ES-I3 (cell line): ENCODE data around the gene MAST4.
"Not testable (repeated sequence)": the region's sequence is repeated elsewhere in the genome, so short reads cannot be mapped to it uniquely, and the experiment has no call there.

Experiments used
- H3K36me3 ChIP-seq: 2 replicates; pipeline ENCODE4 v1.6.1; 2013; ENCODE audit warnings: mild to moderate bottlenecking, low read length, control low read depth, moderate library complexity; ENCODE audit not compliant: insufficient read depth
- H3K4me1 ChIP-seq: 2 replicates; pipeline ENCODE4 v1.6.1; 2013; ENCODE audit warnings: mild to moderate bottlenecking, control low read depth, low read length; ENCODE audit not compliant: insufficient read depth
- H3K9ac ChIP-seq: 2 replicates; pipeline ENCODE4 v1.6.1; 2013; ENCODE audit warnings: low read depth, mild to moderate bottlenecking, low read length, moderate library complexity
- H3K9me3 ChIP-seq: 2 replicates; pipeline ENCODE4 v1.6.1; 2013; ENCODE audit warnings: mild to moderate bottlenecking, low read length, moderate library complexity; ENCODE audit not compliant: control insufficient read depth, insufficient read depth

Gene MAST4

DNA sequence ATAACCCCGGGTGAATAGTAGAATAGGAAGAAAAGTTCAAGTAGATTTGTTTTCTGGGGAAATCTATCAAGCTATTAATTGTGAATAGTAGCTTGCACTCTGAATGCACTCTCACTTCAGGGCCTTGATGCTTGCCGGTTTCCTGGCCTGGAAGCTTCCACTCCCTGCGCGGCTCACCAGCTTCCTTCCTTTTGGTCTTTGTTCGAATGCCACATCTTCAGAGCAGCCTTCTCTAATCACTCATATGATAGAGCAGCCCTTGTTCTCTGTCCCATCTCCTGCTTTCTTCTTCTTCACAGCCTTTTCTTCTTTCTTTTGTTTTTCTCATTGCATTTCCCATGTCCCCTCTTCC, 146.7 kb downstream of the MAST4 start:
- Histone ChIP-seq H3K9ac (no peak overlapping the region), H3K4me1 (no peaks in the 10 kb centered on the region), H3K36me3 (no peaks in the 10 kb centered on the region), H3K9me3 (no peaks in the 10 kb centered on the region)

DNA sequence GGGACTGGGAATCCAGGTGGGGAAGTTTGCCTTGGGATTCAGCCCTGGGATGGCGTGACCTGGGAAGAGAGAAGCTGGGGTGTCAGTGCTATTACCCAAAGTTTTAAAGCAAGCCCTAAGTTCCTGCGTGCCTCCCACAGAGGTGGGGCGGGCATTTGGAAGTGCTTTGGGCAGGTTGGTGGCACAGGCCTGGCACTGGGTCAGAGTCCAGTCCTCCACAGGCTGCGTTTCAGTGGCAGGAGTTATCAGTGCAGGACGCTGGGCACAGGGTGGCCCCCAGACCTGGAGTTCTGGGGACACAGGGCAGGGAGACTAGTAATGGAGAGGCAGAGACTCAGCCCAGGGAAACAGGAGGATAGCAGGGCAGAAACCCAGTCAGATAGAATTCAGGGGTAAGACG, 147.2 kb downstream of the MAST4 start:
- Histone ChIP-seq H3K36me3 (no peaks in the 10 kb centered on the region), H3K9me3 (no peaks in the 10 kb centered on the region), H3K4me1 (no peaks in the 10 kb centered on the region), H3K9ac (no peak overlapping the region)

DNA sequence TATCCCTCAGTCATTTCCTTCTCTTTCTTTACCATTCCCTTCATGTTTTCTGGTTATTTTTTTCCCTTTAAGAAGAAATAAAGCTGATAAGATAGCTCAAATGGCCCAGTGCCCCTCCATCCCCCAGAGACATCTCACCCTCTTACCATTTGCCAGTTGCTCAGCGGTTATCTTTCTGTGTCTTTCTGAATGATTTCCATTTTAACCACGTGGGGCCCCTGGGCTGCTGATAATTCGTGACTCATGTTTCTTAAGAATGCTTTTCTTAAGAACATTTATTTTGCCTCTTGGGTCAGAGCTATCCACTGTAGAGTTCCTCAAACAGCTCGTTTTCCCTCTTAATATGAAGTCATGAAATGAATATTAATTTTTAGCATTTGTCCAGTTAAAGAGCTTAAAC, 147.8 kb downstream of the MAST4 start:
- Histone ChIP-seq H3K9me3 (no peaks in the 10 kb centered on the region), H3K9ac (no peak overlapping the region), H3K4me1 (no peaks in the 10 kb centered on the region), H3K36me3 (no peaks in the 10 kb centered on the region)

DNA sequence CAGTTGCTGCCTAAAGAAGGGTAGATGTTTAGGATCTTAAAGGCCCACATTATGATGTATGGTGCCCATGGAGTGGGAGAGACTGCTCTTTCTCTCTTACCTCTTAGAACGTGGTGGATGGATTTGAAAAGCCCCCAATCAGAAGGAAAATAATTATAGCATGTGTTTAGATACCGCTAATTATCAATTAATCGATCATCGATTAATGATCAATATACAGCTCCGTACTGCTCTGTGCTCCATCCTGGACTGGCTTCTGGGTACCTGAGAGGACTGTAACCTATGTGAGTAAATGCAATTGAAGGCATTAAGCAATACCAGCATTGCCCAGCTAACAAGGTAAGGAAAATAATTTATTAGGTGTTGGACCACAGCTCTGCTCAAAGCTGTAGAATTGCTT, 149.1 kb downstream of the MAST4 start:
- H3K36me3 ChIP-seq = no peaks in the 10 kb centered on the region
- H3K4me1 ChIP-seq = no peaks in the 10 kb centered on the region
- no peaks in the 10 kb centered on the region; the same call in 1 of the 2 replicates for H3K9me3 ChIP-seq
- no peak overlapping the region for H3K9ac ChIP-seq

DNA sequence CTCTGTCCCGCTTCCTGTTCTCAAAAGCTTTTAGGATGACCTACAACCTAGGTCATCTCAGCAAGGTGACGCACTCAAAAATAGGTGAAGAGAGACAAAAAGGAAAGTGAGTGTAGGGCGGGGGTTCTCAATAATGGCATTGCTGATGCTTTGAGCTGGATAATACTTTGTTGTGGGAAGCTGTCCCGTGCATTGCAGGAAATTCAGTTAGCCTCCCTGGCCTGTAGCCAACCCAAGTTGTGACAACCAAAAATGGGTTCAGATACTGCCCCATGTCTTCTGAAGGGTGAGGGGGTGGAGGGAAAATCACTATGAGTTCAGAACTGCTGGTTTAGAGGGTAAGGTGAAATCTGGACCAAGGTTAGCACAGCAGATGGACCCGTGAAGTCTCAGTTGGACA, 151.4 kb downstream of the MAST4 start:
- no peaks in the 10 kb centered on the region for H3K4me1 ChIP-seq
- H3K9ac ChIP-seq = no peak overlapping the region
- no peaks in the 10 kb centered on the region; the same call in 1 of the 2 replicates for H3K9me3 ChIP-seq
- no peaks in the 10 kb centered on the region for H3K36me3 ChIP-seq

DNA sequence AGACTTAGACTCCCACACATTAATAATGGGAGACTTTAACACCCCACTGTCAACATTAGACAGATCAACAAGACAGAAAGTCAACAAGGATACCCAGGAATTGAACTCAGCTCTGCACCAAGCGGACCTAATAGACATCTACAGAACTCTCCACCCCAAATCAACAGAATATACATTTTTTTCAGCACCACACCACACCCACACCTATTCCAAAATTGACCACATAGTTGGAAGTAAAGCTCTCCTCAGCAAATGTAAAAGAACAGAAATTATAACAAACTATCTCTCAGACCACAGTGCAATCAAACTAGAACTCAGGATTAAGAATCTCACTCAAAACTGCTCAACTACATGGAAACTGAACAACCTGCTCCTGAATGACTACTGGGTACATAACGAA, 156.5 kb downstream of the MAST4 start:
- H3K9me3 ChIP-seq, H3K4me1 ChIP-seq, H3K36me3 ChIP-seq, H3K9ac ChIP-seq: not testable (repeated sequence)

DNA sequence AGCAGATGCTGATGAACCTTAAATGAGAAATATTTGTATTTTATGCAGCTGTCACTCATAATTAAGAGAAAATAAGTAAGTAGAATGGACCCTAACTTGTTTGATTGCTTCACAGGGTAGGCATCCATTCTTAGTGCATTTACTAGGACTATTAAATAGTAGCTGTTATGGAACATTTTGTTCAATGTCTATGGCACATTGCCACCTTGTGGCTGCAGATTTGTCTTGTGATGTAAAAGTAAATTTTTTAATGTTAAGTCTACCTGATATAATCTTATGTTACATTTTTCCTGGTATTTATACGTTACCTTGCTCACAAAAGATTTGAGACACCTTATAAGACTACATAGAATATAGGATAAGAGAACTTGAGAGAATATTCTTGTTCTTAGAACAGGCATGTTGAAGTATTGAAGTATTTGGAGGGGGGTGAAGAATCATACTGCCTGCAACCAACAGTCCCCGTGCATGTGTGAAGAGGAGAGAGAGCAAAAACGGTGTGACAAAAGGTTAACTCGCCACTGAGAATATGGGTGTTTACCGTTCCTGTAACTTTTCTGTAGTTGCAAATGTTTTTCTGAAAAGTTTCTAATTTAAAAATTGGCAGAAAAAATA, 161.1 kb downstream of the MAST4 start:
- Histone ChIP-seq H3K4me1 (no peaks in the 10 kb centered on the region), H3K9ac (no peak overlapping the region), H3K9me3 (no peaks in the 10 kb centered on the region), H3K36me3 (no peaks in the 10 kb centered on the region)

DNA sequence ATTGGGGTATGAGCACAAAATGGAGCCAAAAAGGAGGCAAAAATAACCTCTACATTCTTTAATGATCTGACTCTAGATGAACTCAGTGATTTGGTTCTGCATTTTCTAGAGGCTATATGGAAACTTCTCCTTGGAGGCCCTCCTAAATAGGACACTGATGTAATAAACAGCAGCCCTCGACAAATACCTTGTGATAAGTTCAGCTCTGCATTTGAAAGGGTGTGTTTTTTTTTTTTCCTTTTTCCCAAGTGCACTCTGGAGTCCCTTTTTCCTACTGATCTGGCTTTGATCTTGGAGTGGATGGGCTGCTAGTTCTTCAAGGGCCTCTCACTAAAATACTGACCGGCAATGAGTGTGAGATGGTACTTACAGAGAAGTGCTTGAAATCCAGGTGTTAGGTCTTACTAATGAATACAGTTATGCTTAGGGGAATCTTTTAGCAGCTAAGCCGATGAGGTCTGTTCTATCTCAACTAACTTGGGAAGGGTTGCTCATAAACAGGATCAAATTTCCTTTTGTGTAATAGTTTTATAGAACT, 161.7 kb downstream of the MAST4 start:
- Histone ChIP-seq H3K9me3 (no peaks in the 10 kb centered on the region), H3K36me3 (no peaks in the 10 kb centered on the region)

DNA sequence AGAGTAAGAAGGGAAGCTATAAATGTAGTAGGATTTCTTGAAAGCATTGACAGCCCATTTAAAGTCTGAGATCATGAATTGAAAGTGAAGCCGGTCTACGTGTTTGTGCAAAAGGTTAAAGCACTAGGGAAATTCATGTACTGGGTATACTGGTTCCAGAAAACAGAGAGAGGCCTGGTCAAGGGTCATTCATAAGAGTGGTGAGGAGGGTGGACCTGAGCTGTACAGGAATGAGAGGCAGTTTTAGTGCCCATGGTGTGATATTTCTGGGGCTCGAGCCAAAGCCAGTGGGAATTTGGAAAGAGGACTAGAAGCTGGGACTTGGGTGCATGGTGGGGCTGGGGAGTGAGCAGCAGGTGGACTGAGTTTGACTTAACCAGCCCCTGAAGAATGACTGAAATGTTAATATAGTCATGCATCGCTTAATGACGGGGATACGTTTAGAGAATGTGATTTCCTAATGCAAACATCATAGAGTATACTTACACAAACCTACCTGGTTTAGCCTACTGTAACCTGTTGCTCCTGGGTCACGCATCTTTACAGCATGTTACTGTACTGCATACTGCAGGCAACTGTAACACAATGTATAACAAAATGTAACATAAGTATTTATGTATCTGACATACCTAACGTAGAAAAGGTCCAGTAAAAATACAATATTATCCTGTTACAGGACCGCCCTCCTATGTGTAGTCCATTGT, 173.0 kb downstream of the MAST4 start:
- no peaks in the 10 kb centered on the region for H3K9me3 ChIP-seq
- H3K4me1 ChIP-seq = peaks cover 3% of the 10 kb centered on the region; the same call in 1 of the 2 replicates
- no peaks in the 10 kb centered on the region for H3K36me3 ChIP-seq
- H3K9ac ChIP-seq = no peak overlapping the region

More for the DNA sequence above, 161.7 kb downstream of the MAST4 start:
- no peaks in the 10 kb centered on the region for H3K4me1 ChIP-seq
- H3K9ac ChIP-seq = no peak overlapping the region

DNA sequence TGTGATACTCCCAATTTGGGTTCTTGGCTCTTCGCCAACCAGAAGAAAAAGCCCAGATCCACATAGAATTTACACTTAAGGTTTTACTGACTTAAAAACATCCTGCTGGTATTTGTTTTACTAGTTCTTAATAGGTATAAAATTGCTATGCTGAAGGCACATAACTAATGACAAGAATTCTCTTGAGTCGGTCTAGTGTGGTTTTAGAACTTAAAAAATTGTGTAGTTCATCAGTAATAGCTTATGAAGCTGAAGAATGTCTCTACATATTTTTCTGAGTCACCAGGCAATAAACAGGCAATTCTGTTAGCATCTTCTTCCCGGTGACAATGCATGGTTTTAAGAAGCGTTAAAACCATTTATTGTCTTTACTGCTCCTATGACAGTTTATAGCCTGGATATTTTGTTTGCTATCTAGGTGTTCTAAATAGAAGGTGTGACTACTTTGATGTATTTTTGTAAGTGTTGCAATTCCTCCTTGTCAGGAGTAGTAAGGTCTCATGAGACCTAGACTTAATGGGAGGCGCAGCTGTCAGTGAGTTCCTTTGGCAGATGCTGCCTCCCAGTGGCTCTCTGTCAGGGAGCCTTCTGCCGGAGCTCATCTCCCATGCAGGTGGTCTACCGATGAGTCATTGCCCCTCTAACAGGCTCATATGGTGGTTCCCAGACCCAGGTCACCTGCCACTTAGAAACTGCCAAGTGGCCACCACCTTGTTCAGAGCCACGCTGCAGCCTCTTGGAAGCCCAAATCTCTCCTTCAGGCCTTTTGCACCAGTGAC, 173.8 kb downstream of the MAST4 start:
- no peaks in the 10 kb centered on the region for H3K36me3 ChIP-seq
- peaks cover 3% of the 10 kb centered on the region; the same call in 1 of the 2 replicates for H3K4me1 ChIP-seq
- H3K9ac ChIP-seq = no peak overlapping the region
- H3K9me3 ChIP-seq = no peaks in the 10 kb centered on the region

DNA sequence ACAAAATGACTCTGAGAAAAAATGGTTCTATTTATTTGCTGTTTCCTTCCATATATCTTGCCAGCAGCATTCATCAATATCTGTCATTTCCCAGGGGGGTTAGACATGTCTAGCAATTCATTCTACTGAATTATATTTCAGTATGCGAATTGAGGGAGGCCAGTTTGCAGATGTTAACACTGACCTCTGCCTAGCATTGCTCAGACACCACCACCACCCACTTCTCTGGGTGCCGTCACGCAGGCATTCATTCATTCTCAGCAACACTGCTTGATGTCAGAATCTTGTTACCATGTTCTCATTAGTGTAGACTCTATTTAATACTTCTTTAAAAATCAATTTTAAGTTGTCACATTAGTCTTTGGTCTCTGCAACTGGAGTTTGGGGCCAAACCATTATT, 181.7 kb downstream of the MAST4 start:
- no peaks in the 10 kb centered on the region for H3K4me1 ChIP-seq
- no peak overlapping the region for H3K9ac ChIP-seq
- H3K9me3 ChIP-seq = no peaks in the 10 kb centered on the region
- H3K36me3 ChIP-seq = no peaks in the 10 kb centered on the region

DNA sequence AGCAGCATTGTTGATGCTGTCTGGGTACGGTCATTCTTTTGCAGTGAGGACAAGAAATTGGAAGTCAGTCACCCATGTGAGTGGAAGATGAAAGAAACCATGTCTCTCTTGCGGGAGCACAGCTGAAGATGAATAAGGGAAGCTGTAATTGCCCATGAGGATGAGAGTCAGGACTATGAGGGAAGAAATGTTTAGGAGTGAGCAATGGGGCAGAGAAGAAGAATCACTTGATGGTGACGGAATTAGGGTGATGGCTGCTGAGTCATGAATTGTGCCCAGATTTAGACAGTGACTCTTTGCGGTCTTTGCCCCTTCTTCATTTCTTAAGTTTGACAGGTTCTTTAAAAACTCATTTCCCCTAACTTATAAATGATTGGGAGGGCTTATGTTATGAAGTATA, 183.3 kb downstream of the MAST4 start:
- Histone ChIP-seq H3K36me3 (no peaks in the 10 kb centered on the region), H3K9ac (no peak overlapping the region)

DNA sequence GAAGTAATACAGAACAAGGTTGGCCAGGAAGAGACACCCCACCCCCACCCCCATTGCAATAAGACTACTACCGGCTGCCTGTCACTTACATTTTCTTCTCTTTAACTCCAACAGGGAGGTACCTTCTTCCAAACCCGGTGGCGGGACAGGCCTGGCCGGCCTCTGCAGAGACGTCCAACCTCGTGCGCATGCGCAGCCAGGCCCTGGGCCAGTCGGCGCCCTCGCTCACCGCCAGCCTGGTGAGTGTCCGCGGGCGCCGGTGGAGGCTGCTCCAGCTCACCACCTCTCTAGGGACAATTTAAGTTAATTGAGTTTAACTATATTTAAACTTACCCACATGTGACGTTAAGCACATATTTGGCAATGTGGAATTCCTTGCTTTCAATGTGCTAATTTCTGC, 192.4 kb downstream of the MAST4 start:
- H3K9me3 ChIP-seq = no peaks in the 10 kb centered on the region

More for the DNA sequence above, 183.3 kb downstream of the MAST4 start:
- Histone ChIP-seq H3K9me3 (no peaks in the 10 kb centered on the region), H3K4me1 (no peaks in the 10 kb centered on the region)

DNA sequence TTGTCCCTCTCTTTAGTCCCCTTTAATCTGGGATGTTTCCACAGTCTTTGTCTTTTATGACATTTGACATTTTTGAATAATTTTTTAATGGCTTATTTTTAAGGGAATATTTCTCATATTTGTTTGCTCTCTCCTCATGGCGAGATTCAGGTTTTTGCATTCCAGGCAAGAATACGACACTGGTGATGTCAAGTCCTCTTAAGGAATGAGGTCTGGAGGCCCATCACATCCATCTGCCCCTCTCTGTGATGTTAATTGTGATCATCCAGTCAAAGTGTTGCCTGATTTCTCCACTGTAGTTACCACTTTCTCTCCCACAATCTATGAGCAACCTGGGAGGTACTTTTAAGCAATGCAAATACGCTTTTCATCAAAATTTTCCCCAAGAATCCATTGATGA, 193.2 kb downstream of the MAST4 start:
- Histone ChIP-seq H3K4me1 (no peaks in the 10 kb centered on the region; the same call in 1 of the 2 replicates), H3K9me3 (no peaks in the 10 kb centered on the region), H3K36me3 (no peaks in the 10 kb centered on the region), H3K9ac (no peak overlapping the region)

More for the DNA sequence above, 192.4 kb downstream of the MAST4 start:
- Histone ChIP-seq H3K4me1 (no peaks in the 10 kb centered on the region; the same call in 1 of the 2 replicates), H3K9ac (no peak overlapping the region), H3K36me3 (no peaks in the 10 kb centered on the region)
